ENCODE data around the gene ZNF580.

The ZNF580 gene

GRCh38 chr19:55690109-55690768 lies 49.4 kb downstream of the ZNF580 start:
- DNase-seq (ENCODE audit: low read depth in 1 of 2, low spot score in 1 of 2), result no peak

- DNase-seq (ENCODE audit: low read depth in 1 of 2, low spot score in 1 of 2), result no peak
Measured at GRCh38 chr19:55690769-55691545, 50.2 kb downstream of the ZNF580 start.

- no peak for DNase-seq (ENCODE audit: low read depth in 1 of 2, low spot score in 1 of 2)
Measured at GRCh38 chr19:55691561-55692481, 51.0 kb downstream of the ZNF580 start.

GRCh38 chr19:55692681-55693081 lies 51.9 kb downstream of the ZNF580 start:
- DNase-seq (ENCODE audit: low read depth in 1 of 2, low spot score in 1 of 2), result no peak
